GM21619 (cell line): ENCODE data around the gene RCAN2.

Experiments used
- ATAC-seq: cut with Tn5 transposase; IDR thresholded peaks from one replicate; pipeline ENCODE4 v1.9.1; 2021; ENCODE audit not compliant: unreplicated experiment

The RCAN2 gene

GRCh38 chr6:46293641-46294316 lies 197.5 kb downstream of the RCAN2 start:
- ATAC-seq: peak; percentile 90

DNA sequence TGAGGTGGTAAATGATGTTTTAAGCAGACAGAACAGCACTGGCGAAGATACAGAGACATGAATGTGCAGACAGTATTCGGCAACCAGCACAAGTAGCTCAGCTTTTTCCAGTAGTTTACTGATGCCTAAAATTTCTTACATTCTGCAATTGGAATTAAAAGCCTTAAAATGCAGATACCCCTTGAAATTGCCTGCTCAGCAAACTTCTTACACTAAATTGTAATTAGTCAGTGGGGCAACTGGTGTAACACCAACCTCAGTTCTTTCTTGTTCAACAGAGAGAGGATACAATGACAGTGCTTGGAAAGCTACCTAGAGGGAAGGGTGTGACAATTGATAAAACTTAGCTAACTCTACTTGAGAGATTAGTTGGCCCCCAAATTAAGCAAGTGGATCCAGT lies 199.4 kb downstream of the RCAN2 start:
- no peak for ATAC-seq

DNA sequence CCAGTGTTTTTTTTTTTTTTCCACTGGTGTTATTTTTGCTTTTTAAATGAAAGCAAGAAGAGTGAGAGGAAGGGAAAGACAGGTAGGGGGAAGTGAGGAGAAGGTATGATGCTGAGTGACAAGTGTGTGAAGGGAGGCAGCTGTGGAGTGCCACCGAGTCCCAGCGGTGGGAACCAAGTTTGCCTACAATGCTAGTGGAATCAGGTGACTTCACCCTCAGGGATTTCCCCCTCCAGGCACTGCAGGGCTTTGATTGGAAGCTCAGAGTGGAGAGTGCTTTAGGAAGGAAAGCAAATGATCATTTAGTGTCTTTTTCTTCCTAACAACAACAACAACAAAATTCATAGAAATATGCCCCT lies 200.0 kb downstream of the RCAN2 start:
- ATAC-seq: no peak

DNA sequence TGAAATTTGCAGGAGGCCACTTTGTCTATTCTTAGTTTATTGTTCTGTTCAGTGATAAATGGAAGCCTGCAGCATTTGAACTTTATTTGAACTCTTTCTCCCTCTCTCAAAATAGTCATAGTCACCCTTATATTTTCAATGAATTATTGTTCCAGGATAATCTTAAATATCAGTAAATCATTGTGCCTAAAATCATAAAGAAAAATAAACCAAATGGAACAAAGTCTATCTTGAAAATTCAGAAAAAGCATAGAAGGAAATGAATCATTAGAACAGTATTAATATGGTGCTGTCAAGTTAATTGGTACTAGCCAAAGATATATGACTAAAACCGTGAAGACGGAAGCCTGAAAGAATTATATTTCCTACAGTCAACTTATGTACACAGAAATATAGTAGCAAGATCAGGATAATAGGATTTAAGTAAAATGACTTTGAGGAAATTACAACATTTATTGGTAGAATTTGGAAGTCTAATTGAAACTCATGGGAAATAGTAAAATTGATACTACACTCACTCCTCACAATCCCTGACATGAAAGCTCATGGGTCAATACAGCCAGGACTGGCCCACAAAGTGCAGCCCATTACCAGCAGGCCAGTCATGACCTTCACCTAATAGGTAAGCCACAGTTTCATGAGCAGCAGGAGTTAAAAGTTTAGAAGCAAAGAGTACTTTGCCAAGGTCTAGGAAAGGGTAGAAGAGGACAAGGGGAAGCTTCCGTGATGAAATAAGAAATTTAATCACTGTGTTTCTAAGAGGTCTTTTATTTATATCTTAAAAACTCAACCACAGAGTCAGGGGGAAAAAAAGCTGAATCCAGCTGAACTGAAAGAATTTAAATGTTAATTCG lies 200.6 kb downstream of the RCAN2 start:
- ATAC-seq: no peak

DNA sequence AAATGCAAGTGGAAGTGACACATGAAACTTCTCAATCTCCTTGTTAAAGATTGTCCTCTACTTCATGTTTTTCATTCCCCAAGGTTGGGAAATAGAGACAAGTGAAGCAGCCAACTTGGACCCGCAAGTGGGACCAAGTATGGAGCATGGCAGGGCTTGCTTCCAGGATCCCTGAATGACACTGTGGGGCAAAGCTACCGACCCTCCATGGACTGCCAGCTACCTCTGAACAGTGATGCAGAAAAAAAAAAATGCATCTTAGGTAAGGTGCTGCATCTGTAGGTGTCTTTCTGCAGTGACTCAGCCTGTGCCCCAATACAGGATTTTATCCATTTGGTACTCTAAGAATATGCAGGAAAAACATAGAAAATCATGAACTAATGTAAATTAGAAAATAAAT lies 201.4 kb downstream of the RCAN2 start:
- ATAC-seq: no peak

DNA sequence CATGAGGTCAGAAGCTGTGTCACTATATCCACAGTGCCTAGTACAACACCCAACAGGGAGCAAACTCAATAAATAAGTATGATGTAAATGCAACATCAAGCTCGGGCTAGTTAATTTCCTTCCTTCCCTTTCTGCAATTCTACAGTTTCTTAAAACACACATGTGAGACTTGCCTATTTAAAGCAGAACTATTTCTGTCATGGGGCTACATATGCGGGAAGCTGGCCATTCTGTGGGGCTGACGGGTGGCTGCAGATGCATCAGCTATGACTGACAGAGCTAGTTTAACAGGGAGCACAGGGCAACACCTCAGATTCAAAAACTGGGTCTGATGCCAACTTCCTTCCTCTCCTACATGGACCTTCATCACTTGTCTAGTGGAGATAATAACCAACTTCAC lies 202.4 kb downstream of the RCAN2 start:
- ATAC-seq: no peak

GRCh38 chr6:46287681-46288080 lies 203.6 kb downstream of the RCAN2 start:
- ATAC-seq: no peak

DNA sequence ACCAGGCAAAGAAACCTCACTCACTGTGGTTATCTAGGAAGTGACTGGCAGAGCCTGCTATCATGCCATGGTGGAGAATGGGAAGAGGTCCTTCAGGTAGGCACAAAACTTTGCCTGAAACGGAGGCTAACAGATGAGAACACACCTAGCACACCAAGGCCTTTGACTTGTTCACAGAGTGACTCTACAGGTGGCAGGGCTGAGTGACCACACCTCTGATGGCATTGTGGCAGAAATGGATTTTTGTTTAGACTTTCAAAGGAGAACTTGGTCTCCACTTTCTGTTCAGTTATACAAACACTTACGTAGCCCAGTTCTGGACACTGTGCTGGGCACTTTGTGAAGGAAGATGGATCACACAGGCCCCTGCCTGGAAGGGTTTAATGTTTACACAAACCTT lies 204.2 kb downstream of the RCAN2 start:
- ATAC-seq: no peak

DNA sequence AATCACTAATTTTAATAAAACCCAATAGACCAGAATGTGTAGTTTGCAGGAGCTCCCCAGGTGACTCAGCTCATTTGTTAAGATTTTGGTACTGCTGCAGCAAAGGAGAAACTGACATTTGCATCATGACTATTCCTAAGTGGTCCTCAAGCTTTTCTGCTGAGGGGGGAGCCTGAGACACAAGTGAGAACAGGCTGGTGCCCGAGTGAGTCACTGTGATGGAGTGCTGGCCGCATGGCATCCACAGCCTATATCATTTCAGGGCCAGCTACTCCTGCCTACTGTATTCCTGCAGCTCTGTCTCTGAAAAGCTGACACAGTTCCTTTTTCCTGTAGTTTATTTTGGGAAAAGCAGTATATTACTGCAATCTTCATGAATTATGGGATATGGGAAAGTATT lies 206.8 kb downstream of the RCAN2 start:
- ATAC-seq: no peak

DNA sequence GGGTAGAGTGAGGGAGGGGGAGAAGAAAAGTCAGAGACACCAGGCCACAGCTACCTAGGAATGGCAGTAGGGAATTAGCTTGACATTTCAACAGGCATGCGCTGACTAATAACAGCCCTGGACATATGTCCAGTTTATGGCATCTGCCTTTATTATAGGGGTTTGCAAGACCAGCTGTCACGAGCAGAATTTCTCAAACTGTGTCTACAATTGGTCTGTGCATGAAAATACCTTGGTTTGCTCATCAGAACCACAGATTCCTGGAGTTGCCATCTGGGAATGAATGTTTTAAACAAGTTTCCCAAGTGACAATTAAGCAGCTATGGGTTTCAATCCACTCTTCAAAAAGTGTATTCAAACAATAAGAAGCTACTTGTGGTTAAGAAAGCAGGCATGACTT lies 210.1 kb downstream of the RCAN2 start:
- no peak for ATAC-seq

- ATAC-seq: no peak
These were observed 211.4 kb downstream of the RCAN2 start for GRCh38 chr6:46279874-46280273.

DNA sequence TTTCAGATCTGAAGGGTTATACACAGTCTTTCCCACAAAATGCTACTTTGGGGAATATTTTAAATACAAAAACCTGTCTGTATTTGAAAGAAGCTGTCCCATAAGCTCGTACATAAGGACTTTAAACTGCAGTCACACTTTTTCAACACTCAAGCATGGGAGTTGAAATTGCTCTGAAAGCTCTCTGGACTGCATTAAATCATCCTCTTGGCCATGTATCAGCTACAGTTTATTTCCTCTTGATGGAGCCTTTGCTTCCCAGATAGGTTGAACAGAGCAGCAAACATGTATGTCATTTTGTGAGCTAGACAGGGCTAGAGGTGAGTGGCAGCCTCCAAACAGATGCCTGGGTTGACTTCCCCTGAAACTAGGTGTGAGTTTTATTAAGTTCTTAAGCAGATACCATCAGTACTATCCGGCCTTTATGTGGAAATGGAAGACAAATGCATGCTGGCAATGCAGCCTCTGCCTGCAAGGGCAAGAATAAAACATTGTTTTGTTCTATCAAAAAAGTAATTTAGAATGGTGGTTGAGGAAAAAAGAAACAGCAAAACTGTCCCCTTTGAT lies 214.6 kb downstream of the RCAN2 start:
- no peak for ATAC-seq

- ATAC-seq: no peak
These were observed 216.7 kb downstream of the RCAN2 start for GRCh38 chr6:46274502-46274901.

GRCh38 chr6:46273911-46274310 lies 217.3 kb downstream of the RCAN2 start:
- no peak for ATAC-seq

- ATAC-seq: no peak
These were observed 219.5 kb downstream of the RCAN2 start for GRCh38 chr6:46271728-46272127.

DNA sequence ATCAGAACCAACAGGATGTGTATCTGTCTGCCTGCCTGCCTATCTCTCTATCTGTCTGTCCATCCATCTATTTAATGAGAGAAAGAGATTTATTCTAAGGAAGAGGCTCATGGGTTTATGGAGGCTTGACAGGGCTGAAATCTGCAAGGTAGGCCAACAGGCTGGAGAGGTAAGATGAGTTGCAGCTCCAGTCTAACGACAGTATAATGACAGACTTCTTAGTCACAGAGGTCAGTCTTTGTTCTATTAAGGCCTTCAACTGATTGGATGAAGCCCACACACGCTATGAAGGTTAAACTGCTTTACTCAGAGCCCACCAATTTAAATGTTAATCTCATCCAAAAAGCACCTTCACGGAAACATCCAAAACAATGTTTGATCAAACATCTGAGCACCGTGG lies 220.1 kb downstream of the RCAN2 start:
- ATAC-seq: no peak

DNA sequence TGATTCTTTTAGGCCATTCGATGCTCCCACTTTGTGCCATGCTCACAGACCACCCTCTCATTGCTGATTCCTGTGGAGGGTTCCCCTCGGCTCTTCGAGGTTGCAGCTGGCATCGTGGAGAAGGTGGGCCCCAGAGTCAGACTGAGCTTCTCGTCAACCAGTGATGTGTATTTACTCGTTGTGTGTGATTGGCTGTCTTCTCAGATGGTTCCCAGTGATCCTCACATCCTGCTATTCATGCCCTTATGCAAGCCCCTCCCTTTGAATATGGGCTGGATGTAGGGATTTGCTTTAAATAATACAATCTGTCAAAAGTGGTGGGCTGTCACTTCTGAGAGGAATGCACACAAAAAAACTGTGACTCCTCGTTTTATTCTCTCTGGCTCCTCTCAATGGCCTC lies 220.9 kb downstream of the RCAN2 start:
- no peak for ATAC-seq

GRCh38 chr6:46269447-46270229 lies 221.6 kb downstream of the RCAN2 start:
- ATAC-seq: no peak

DNA sequence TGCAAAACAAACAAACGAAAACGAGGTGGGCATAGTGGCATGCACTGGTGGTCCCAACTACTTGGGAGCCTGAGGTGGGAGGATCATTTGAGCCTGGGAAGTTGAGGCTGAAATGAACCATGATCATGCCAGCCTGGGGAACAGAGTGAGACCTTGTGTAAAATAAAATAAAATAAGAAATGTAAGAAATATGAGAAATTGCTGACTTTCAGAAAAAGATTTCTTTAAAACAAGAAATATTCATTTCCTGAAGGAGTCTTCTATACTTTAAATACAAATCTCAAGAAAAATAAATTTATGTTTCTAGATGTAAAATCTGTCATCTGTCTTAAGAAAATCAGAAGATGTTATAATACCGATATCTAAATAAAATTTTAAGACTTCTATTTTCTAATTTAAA lies 223.7 kb downstream of the RCAN2 start:
- ATAC-seq: no peak

GRCh38 chr6:46265373-46265772 lies 225.9 kb downstream of the RCAN2 start:
- ATAC-seq: no peak

DNA sequence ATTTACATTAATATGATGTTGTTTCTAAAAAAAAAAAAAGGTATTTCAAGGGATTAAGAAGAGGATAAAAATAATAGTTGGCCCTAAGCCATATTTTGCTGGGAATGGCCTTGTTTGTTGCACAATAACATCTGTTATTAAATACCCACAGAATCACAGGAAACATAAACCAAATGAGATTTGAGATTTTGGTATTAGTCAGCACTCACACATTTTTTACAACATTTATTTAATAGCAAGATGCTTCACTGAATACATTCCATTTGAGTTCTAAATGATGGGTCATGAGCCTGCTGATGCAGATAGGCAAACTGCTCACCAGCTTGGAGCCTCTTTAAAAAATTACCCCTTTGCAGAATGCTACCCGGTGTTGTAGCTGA lies 227.6 kb downstream of the RCAN2 start:
- no peak for ATAC-seq
